Common myeloid progenitor, CD34-positive (primary cell): Measurements from ENCODE around the gene ROR2.
A peak's percentile ranks its signal among the peaks of the same experiment; 100 is the strongest.

Experiments used
- CTCF ChIA-PET: fragments of 350-600 bp; sonication (Branson Sonifier 250); formaldehyde crosslinking; loops from one replicate; lab custom pipeline; 2021; ENCODE audit warnings: antibody characterized with exemption; lab: Charles Lee
- POLR2A ChIA-PET: fragments of 350-600 bp; sonication (Branson Sonifier 250); formaldehyde crosslinking; loops from one replicate; lab custom pipeline; 2021; ENCODE audit warnings: antibody characterized with exemption; lab: Charles Lee
- DNase-seq, 3 donors: peaks; one replicate each; pipeline versions ENCODE4 v3.0.0 to v3.0.0-alpha.2; 2013
- H3K27ac ChIP-seq, 2 experiments: 1 replicate in 1 of 2; 2 replicates in 1 of 2; pipeline ENCODE4 v1.7.0; 2013; ENCODE audit warnings: inconsistent platforms in 2 of 2, low read length in 2 of 2, mild to moderate bottlenecking in 2 of 2, low read depth in 1 of 2, moderate library complexity in 1 of 2; ENCODE audit not compliant: severe bottlenecking in 2 of 2, insufficient read depth in 1 of 2, poor library complexity in 1 of 2
- H3K27me3 ChIP-seq, 5 experiments: replicated peaks in 2 of 5; 1 replicate in 3 of 5; 2 replicates in 2 of 5; pipeline versions ENCODE4 v1.6.1 to v1.7.0; 2013; ENCODE audit warnings: low read length in 4 of 5, mild to moderate bottlenecking in 2 of 5, moderate library complexity in 2 of 5, inconsistent platforms in 1 of 5; ENCODE audit not compliant: insufficient read depth in 5 of 5, control insufficient read depth in 4 of 5
- H3K36me3 ChIP-seq, 4 experiments: 1 replicate in 2 of 4; 2 replicates in 2 of 4; pipeline versions ENCODE4 v1.6.1 to v1.7.0; 2013; ENCODE audit warnings: low read length in 3 of 4, control low read depth in 1 of 4, mild to moderate bottlenecking in 1 of 4; ENCODE audit not compliant: control insufficient read depth in 4 of 4, insufficient read depth in 4 of 4
- H3K4me1 ChIP-seq, 4 experiments: 1 replicate in 3 of 4; 2 replicates in 1 of 4; pipeline versions ENCODE4 v1.6.1 to v1.7.1; 2013; ENCODE audit warnings: low read length in 3 of 4, mild to moderate bottlenecking in 3 of 4, control low read depth in 1 of 4, inconsistent platforms in 1 of 4, moderate library complexity in 1 of 4; ENCODE audit not compliant: control insufficient read depth in 4 of 4, insufficient read depth in 4 of 4; ENCODE audit errors: control extremely low read depth in 1 of 4
- H3K4me3 ChIP-seq, 7 experiments: 1 replicate in 4 of 7; 2 replicates in 3 of 7; pipeline versions ENCODE4 v1.5.1 to v1.7.0; 2013; ENCODE audit warnings: mild to moderate bottlenecking in 7 of 7, low read length in 6 of 7, moderate library complexity in 6 of 7, inconsistent platforms in 2 of 7, low read depth in 2 of 7, control low read depth in 1 of 7; ENCODE audit not compliant: insufficient read depth in 4 of 7, control insufficient read depth in 1 of 7; ENCODE audit errors: extremely low read depth in 1 of 7
- H3K9me3 ChIP-seq, 5 experiments: 1 replicate in 4 of 5; 2 replicates in 1 of 5; pipeline versions ENCODE4 v1.6.1 to v1.7.1; 2013; ENCODE audit warnings: low read length in 4 of 5, mild to moderate bottlenecking in 2 of 5, inconsistent platforms in 1 of 5, low read depth in 1 of 5, moderate library complexity in 1 of 5; ENCODE audit not compliant: control insufficient read depth in 4 of 5, insufficient read depth in 2 of 5; ENCODE audit errors: control extremely low read depth in 1 of 5
- WGBS: methylation state at CpG from one replicate; pipeline ENCODE4 v1.1.5; 2013; ENCODE audit not compliant: insufficient coverage; 5-methylcytosine and 5-hydroxymethylcytosine counted together

The ROR2 gene

GRCh38 chr9:91855196-91855595 lies 94.8 kb downstream of the ROR2 start:
- ChIA-PET POLR2A (no interaction called here), CTCF (no interaction called here)
- peaks cover 0 to 8% (median under 1%) of the 10 kb centered on the region in 4 experiments for H3K4me1 ChIP-seq
- no peaks in the 10 kb centered on the region for H3K36me3 ChIP-seq
- no peak overlapping the region for H3K27ac ChIP-seq
- no peak for DNase-seq
- no peaks in the 10 kb centered on the region for H3K27me3 ChIP-seq
- 96% methylated on average over 10 of the region's 10 CpGs for WGBS
- H3K9me3 ChIP-seq: no peaks in the 10 kb centered on the region
- no peak overlapping the region for H3K4me3 ChIP-seq

GRCh38 chr9:91852801-91853347 lies 97.2 kb downstream of the ROR2 start:
- H3K4me1 ChIP-seq: peaks cover 0 to 6% (median under 1%) of the 10 kb centered on the region in 4 experiments
- 99% methylated on average over 17 of the region's 18 CpGs for WGBS
- ChIA-PET POLR2A (no interaction called here), CTCF (no interaction called here)
- H3K36me3 ChIP-seq: no peaks in the 10 kb centered on the region
- H3K4me3 ChIP-seq: no peak overlapping the region
- no peaks in the 10 kb centered on the region for H3K9me3 ChIP-seq
- H3K27ac ChIP-seq: no peak overlapping the region
- DNase-seq: no peak
- no peaks in the 10 kb centered on the region for H3K27me3 ChIP-seq

DNA sequence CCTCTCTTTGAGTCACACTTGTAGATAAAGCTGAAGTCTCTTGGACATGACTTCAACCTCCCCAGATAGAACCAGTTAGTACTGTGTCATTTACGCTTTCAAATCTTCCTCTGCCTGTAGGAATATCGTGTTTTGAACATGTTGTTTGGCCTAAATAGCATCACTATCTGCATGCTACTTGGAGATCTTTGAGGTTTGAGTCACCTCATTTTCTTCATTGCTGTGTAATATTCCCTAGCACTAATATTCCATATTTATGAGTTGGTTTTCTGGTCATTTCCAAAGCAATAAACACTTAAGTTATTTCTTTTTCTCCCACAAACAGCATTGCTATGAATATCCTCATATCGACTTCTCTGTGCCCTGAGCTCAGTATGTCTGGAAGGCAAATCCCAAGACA lies 100.3 kb downstream of the ROR2 start:
- 100% methylated on average over 3 of the region's 3 CpGs for WGBS
- H3K4me1 ChIP-seq: peaks cover 0 to 4% (median 0%) of the 10 kb centered on the region in 4 experiments
- CTCF ChIA-PET: no interaction called here
- DNase-seq: no peak
- H3K27me3 ChIP-seq: no peaks in the 10 kb centered on the region
- H3K4me3 ChIP-seq: no peak overlapping the region
- POLR2A ChIA-PET: no interaction called here
- no peaks in the 10 kb centered on the region for H3K9me3 ChIP-seq
- H3K36me3 ChIP-seq: no peaks in the 10 kb centered on the region
- no peak overlapping the region for H3K27ac ChIP-seq

- H3K4me1 ChIP-seq: peaks cover 0 to 19% (median 15%) of the 10 kb centered on the region in 4 experiments
- H3K36me3 ChIP-seq: no peaks in the 10 kb centered on the region
- H3K27me3 ChIP-seq: no peaks in the 10 kb centered on the region
- WGBS: 100% methylated on average over 5 of the region's 6 CpGs
- H3K4me3 ChIP-seq: no peak overlapping the region
- no peak for DNase-seq
- CTCF ChIA-PET: no interaction called here
- H3K27ac ChIP-seq: no peak overlapping the region
- no peaks in the 10 kb centered on the region for H3K9me3 ChIP-seq
- POLR2A ChIA-PET: no interaction called here
Observed at GRCh38 chr9:91848146-91848545, 101.9 kb downstream of the ROR2 start.

DNA sequence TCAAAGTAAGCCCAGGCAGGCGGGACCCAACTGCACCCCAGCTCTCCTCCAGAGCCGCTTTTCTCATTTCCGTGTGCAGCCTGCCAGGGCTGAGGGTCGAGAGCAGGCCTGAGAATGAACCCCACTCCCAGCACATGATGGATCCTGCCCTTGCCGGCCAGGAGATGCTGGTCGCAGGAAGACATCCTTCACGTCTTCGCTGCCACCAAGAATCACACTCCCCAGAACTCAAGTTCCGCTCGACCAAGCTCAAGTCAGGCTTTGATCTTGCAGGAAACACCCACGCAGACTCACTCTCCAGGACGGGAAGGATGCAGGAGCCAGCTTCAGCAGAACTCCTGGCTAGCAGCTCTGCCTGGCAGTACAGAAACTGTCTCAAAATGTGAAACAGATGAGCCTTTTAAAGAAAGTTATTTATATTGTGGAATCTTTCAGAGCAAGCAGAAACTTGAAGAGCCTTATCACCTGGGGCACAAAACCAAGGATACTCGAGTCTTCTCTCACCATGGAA lies 102.4 kb downstream of the ROR2 start:
- Histone ChIP-seq H3K4me1 (peaks cover 0 to 22% (median 19%) of the 10 kb centered on the region in 4 experiments), H3K9me3 (no peaks in the 10 kb centered on the region), H3K27ac (no peak overlapping the region), H3K36me3 (no peaks in the 10 kb centered on the region), H3K4me3 (no peak overlapping the region), H3K27me3 (peaks cover 0 to 2% (median 0%) of the 10 kb centered on the region in 5 experiments)
- no peak for DNase-seq
- ChIA-PET CTCF (no interaction called here), POLR2A (no interaction called here)
- 33% methylated on average over 10 of the region's 13 CpGs for WGBS

GRCh38 chr9:91845879-91846278 lies 104.1 kb downstream of the ROR2 start:
- WGBS: 100% methylated on average over 5 of the region's 6 CpGs
- Histone ChIP-seq H3K27ac (no peak overlapping the region), H3K27me3 (peaks cover 0 to 2% (median 0%) of the 10 kb centered on the region in 5 experiments), H3K4me3 (no peak overlapping the region), H3K9me3 (no peaks in the 10 kb centered on the region), H3K4me1 (peaks cover 0 to 22% (median 20%) of the 10 kb centered on the region in 4 experiments), H3K36me3 (no peaks in the 10 kb centered on the region)
- ChIA-PET POLR2A (no interaction called here), CTCF (no interaction called here)
- DNase-seq: no peak

DNA sequence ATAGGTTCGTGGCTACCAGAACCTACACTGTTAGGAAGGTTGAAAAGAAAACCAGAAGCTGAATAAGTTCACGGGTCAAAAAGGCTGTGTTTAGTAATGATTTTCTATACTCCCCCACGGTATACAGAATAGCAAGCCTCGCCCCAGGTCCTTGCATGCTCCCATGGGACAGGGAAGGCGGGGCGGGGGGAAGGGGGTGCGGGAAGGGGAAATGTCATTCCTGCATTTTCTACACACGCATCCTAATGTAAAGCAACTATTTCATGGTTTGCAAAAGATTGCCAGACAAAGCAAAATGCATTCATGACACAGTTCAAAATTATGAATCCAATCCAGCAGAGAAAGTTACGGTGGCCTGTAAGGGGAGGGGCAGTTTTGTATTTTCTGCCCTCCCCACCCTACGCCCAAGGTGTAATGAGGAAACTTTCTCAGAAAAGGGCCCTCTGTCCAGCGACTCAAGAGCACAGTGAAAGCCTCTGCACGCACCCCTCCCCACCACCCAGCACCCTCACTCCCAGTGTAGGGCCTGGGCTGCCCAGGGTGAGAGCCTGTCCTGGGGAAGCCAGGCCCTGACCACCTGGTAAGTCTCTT lies 105.2 kb downstream of the ROR2 start:
- Histone ChIP-seq H3K4me3 (peak overlapping the region in 1 of 7 experiments; percentile 71), H3K4me1 (peaks cover 0 to 24% (median 20%) of the 10 kb centered on the region in 4 experiments), H3K36me3 (no peaks in the 10 kb centered on the region), H3K9me3 (no peaks in the 10 kb centered on the region), H3K27me3 (peaks cover 0 to 2% (median 0%) of the 10 kb centered on the region in 5 experiments), H3K27ac (no peak overlapping the region)
- no peak for DNase-seq
- WGBS: 80% methylated on average over 3 of the region's 12 CpGs
- CTCF ChIA-PET: interaction anchor here (1.0 to 1.5 kb wide), 2 partner anchors 14 to 105 kb away, joined by 3 to 4 read pairs; partner anchors contain the start of gene ROR2
- POLR2A ChIA-PET: no interaction called here
